Putamen (tissue), 1 donor: ENCODE measurements around the gene MEST.
"Not testable (repeated sequence)": the region's sequence is repeated elsewhere in the genome, so short reads cannot be mapped to it uniquely, and the experiment has no call there.

Source experiments
- DNase-seq: peaks from one replicate; pipeline ENCODE4 v3.0.0-alpha.2; 2016; ENCODE audit warnings: low spot score

Gene MEST

DNA sequence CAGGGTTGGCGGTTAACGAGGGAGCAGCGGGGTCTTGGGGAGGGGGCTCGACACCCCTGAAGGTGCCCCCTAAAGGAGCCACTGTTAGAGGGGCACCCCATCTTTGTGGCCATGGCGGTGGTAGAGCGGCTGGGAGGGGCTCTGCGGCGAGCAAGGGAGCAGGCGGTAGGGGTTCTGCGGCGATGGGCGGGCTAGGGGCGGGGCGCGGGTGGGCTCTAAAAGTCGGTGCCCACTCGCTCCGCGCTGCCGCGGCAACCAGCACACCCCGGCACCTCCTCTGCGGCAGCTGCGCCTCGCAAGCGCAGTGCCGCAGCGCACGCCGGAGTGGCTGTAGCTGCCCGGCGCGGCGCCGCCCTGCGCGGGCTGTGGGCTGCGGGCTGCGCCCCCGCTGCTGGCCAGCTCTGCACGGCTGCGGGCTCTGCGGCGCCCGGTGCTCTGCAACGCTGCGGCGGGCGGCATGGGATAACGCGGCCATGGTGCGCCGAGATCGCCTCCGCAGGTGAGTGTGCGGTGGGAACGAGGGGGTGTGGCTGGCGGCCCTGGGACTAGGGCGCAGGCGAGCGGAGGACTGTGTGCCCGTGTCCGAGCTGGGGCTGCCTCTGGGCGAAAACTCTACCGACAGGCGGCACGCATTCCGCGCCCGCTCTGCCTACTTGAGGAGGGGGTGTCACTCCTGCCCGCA, at the start of gene MEST:
MEST (plus strand) TSS at position 245 of the 682 bp plus-strand sequence; CDS start at position 474, 229 bp downstream.
- peak; percentile 18 for DNase-seq

- DNase-seq, result no peak
These were observed 49.3 kb upstream of the MEST start for GRCh38 chr7:130442601-130443000.

- no peak for DNase-seq
These were observed 47.7 kb upstream of the MEST start for GRCh38 chr7:130444234-130444633.

- no peak for DNase-seq
These were observed 47.0 kb upstream of the MEST start for GRCh38 chr7:130444751-130445407.

DNA sequence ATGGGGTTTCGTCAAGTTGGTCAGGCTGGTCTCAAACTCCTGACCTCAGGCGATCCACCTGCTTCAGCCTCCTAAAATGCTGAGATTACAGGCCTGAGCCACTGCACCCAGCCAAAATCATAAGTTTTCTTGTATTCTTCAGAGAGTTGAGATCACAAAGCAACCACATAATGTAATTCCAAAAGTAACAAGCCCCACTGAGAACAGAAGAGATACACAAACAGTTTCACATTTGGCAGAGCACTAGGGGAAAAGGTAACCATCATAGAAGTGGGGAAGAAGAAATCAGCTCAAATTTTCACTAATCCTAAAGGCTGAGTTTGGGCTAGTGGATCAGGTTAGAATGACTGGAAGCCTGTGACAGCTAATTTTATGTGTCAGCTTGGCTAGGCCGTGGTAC, 45.6 kb upstream of the MEST start:
- no peak for DNase-seq

- DNase-seq, result not testable (repeated sequence)
These were observed 40.5 kb upstream of the MEST start for GRCh38 chr7:130451344-130451743.

- DNase-seq, result no peak
These were observed 38.9 kb upstream of the MEST start for GRCh38 chr7:130452951-130453350.

- DNase-seq, result no peak
These were observed 36.9 kb upstream of the MEST start for GRCh38 chr7:130454959-130455358.

- DNase-seq, result no peak
These were observed 33.6 kb upstream of the MEST start for GRCh38 chr7:130458257-130458656.

DNA sequence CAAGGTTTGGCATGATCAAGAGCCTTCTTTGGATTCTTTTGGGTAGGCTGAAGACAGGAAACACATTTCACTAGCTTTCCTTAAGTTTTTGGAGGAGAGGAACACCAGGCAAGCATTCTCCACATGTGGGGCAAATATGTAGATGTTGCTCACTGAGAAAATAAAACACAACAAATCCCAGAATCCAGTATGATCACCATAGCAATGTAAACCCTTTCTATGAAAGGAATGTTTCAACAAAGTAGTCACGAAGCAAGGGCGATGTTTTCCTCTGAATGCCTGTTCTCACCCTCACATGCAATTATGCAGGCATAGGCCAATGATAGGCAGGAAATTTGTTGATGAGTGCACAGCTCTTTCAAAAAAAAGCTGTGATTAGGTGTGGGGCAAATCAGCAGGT, 30.6 kb upstream of the MEST start:
- no peak for DNase-seq

DNA sequence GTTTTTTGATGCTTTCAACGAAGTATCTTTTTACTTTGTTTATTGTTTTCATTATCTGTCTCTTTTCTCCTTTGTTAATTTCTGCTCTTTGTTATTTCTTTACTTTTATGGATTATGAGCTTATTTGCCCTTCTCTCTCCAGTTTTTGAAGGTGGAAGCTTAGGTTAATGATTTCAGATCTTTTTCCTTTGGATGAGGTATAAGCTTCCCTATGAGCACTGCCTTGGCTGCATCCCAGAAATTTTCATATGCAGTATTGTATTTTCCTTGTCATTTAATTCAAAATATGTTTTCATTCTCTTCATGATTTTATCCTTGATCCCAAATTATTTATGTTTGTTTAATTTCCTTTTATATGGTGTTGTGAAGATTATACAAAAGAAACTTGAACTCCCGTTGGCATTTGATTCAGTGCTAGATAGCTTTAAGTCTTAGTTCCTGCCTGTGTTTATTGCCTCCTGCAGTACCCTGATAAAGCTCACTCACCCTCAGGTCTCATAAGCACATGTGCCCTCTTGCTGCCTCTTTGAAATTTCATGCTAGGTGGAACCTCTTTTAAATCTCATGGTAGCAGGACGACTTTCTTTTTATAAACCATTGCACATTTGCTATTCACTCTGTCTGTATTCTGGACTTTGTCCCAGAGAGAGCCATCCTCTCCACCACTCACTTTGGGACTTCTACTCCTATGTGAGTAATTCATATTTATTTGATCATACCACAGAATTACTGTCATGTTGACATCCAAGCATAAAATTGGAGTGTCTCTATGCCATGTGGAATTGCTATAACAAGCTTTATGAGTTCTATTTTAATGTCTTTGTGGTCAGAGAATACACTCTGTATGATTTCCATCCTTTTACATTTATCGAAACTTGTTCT, 28.1 kb upstream of the MEST start:
- no peak for DNase-seq

GRCh38 chr7:130468612-130469011, 23.3 kb upstream of the MEST start:
- no peak for DNase-seq

DNA sequence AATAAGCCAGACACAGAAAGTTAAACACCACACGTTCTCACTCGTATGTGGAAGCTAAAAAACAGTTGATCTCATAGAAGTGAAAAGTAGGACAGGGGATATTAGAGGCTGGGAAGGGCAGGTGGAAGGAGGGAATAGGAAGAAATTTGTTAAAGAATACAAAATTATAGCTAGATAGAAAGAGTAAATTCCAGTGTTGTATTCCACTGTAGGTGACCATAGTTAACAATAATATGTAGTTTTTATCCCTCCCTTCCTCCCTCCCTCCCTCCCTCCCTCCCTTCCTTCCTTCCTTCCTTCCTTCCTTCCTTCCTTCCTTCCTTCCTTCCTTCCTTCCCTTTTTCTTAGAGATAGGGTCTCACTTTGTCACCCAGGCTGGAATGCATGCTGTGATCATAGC, 19.9 kb upstream of the MEST start:
- no peak for DNase-seq

DNA sequence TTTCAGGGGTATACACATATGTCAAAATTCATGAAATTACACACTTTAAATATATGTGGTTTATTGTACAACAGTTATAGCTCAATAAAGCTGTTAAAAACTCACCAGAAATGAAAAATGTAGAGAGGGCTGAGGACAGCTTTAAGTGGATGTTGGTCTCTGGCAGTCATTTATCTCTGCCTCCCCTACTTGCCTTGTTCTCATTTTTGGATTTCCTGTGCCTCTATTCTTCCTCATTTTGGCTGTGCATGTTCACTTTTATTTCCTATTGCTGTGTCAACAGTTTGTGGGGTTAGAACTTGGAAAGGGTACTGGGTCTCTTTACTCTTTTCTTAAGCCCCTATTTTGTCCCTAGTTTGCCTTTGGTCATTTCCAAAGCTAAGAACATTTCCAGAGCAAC, 18.6 kb upstream of the MEST start:
- DNase-seq, result no peak

DNA sequence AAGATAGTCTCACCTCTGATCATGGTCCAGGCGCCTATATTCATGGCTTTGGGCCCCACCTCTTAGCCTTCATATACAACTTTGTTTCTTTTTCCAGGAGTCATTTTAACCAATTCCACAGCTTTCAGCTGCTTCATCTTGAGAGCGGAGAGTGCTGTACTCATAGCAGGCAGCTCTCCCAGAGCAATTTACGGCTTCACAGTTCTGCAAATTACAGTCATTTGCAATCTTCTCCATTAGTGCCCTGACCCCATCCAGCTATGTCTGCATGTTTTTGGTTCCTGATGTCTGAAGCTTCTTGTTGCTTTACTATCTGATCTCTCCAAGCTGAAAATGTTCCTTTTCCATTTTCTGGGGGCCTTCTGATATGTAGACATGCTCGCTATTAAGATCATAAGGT, 18.0 kb upstream of the MEST start:
- no peak for DNase-seq

GRCh38 chr7:130475776-130476175, 16.1 kb upstream of the MEST start:
- no peak for DNase-seq

GRCh38 chr7:130476297-130477150, 15.4 kb upstream of the MEST start:
- DNase-seq, result no peak

- no peak for DNase-seq
These were observed 12.9 kb upstream of the MEST start for GRCh38 chr7:130478991-130479390.

- DNase-seq, result no peak
These were observed 12.0 kb upstream of the MEST start for GRCh38 chr7:130479716-130480400.

GRCh38 chr7:130481898-130482297, 10.0 kb upstream of the MEST start:
- DNase-seq, result no peak

GRCh38 chr7:130483031-130483430, 8.9 kb upstream of the MEST start:
- DNase-seq, result no peak
